Kidney (tissue), 14 donors: Measurements from ENCODE around the gene TBPL2. TPM values are rescaled to one million over a fixed set of nuclear protein-coding genes. Genes with fewer than 3 reads are reported as not detected.

ENCODE experiments used
- DNase-seq, 5 donors: peaks; one replicate each; pipeline ENCODE4 v3.0.0-alpha.2; 2013 to 2020
- FAIRE-seq: peaks from 2 replicates; lab custom pipeline; 2012; peaks lifted over from hg19 to GRCh38; lab: Jason Lieb, UNC
- H3K27ac ChIP-seq, 2 donors: one replicate each; pipeline ENCODE4 v1.7.0; 2013; ENCODE audit warnings: low read depth in 2 of 2, low read length in 2 of 2, inconsistent platforms in 1 of 2
- H3K27me3 ChIP-seq: one replicate; pipeline ENCODE4 v1.7.1; 2013; ENCODE audit warnings: low read length, inconsistent platforms; ENCODE audit not compliant: control insufficient read depth, insufficient read depth
- H3K36me3 ChIP-seq, 3 donors: one replicate each; pipeline versions ENCODE4 v1.7.0 to v1.7.1; 2013; ENCODE audit warnings: low read length in 3 of 3, control low read depth in 1 of 3, inconsistent platforms in 1 of 3; ENCODE audit not compliant: insufficient read depth in 3 of 3, control insufficient read depth in 2 of 3
- H3K4me1 ChIP-seq, 3 donors: one replicate each; pipeline versions ENCODE4 v1.7.0 to v1.7.1; 2013; ENCODE audit warnings: low read length in 3 of 3, inconsistent platforms in 1 of 3, low read depth in 1 of 3; ENCODE audit not compliant: control insufficient read depth in 2 of 3, insufficient read depth in 2 of 3
- H3K4me3 ChIP-seq, 3 donors: one replicate each; pipeline versions ENCODE4 v1.7.0 to v1.8.1; 2013; ENCODE audit warnings: low read length in 3 of 3, control low read depth in 1 of 3, inconsistent platforms in 1 of 3
- H3K9ac ChIP-seq, 3 donors: one replicate each; pipeline versions ENCODE4 v1.7.0 to v1.7.1; 2013; ENCODE audit warnings: low read length in 3 of 3, control low read depth in 1 of 3, inconsistent platforms in 1 of 3
- H3K9me3 ChIP-seq, 3 donors: one replicate each; pipeline versions ENCODE4 v1.7.0 to v1.7.1; 2013; ENCODE audit warnings: low read length in 3 of 3, control low read depth in 1 of 3, inconsistent platforms in 1 of 3; ENCODE audit not compliant: control insufficient read depth in 2 of 3, insufficient read depth in 1 of 3
- CTCF ChIP-seq: IDR thresholded peaks from 3 replicates; pipeline ENCODE4 v1.5.1; 2012; ENCODE audit warnings: mild to moderate bottlenecking, moderate library complexity, borderline replicate concordance; ENCODE audit not compliant: insufficient read depth; ENCODE audit errors: extremely low read depth
- intact Hi-C: fragments of 100-400 bp; cut with DNase I; formaldehyde crosslinking; loops from one replicate; pipeline ENCODE4 v1.11.1; 2022
- polyA plus RNA-seq: library from polyadenylated mRNA; stranded (reverse); fragments of 350-450 nt; fragmentation: Illumina TruSeq; extraction: RNeasy Lipid Tissue Mini Kit (QIAGEN cat#74804); gene quantifications from one replicate; pipeline ENCODE4 v1.2.3, GENCODE V29; 2014; ENCODE audit warnings: low read depth, low replicate concordance; ENCODE audit not compliant: insufficient read depth
- total RNA-seq: library from RNA; stranded (reverse); fragmentation: NEBNext Ultra II Directional; extraction: Animal tissue kit (Norgen Biotek cat#: 25700); gene quantifications from one replicate; pipeline ENCODE4 v1.2.1, GENCODE V29; 2021
- donor health status: control.
- donor health status: control.
- donor health status: control.
- donor health status: control.
- donor health status: control.
- donor health status: DM: yes; HTN: yes; CAD: no.
- donor health status: Normal renal cell carcinoma (clear cell type).

Gene TBPL2
- total and polyA plus RNA-seq, 2 donors from 2014 or later: not detected

- H3K9me3 ChIP-seq: no peaks in the 10 kb centered on the region
- no peak overlapping the region for H3K4me3 ChIP-seq
- intact Hi-C loops: no loop called here
- H3K27ac ChIP-seq: no peak overlapping the region
- H3K36me3 ChIP-seq: no peaks in the 10 kb centered on the region
- peaks cover 0 to 6% (median 3%) of the 10 kb centered on the region in 3 donors for H3K4me1 ChIP-seq
- FAIRE-seq: no peak
- no peak for TF ChIP-seq CTCF
- H3K27me3 ChIP-seq: no peaks in the 10 kb centered on the region
- DNase-seq: peak in 1 of 5 donors; percentile 5
- H3K9ac ChIP-seq: no peak overlapping the region
Observed at GRCh38 chr14:55451398-55451797, 11.0 kb upstream of the TBPL2 start.

- Histone ChIP-seq H3K9me3 (no peaks in the 10 kb centered on the region), H3K27ac (no peak overlapping the region), H3K9ac (no peak overlapping the region), H3K4me1 (peaks cover 0 to 6% (median 3%) of the 10 kb centered on the region in 3 donors), H3K36me3 (no peaks in the 10 kb centered on the region), H3K27me3 (no peaks in the 10 kb centered on the region), H3K4me3 (no peak overlapping the region)
- intact Hi-C loops: no loop called here
- FAIRE-seq: no peak
- DNase-seq: no peak
- TF ChIP-seq CTCF: no peak
Observed at GRCh38 chr14:55450987-55451386, 10.6 kb upstream of the TBPL2 start.

GRCh38 chr14:55450539-55450938 lies 10.1 kb upstream of the TBPL2 start:
- intact Hi-C loops: no loop called here
- no peak overlapping the region for H3K9ac ChIP-seq
- H3K4me3 ChIP-seq: no peak overlapping the region
- H3K4me1 ChIP-seq: peaks cover 0 to 6% (median 3%) of the 10 kb centered on the region in 3 donors
- DNase-seq: no peak
- no peaks in the 10 kb centered on the region for H3K9me3 ChIP-seq
- no peaks in the 10 kb centered on the region for H3K36me3 ChIP-seq
- no peak for FAIRE-seq
- no peaks in the 10 kb centered on the region for H3K27me3 ChIP-seq
- no peak for TF ChIP-seq CTCF
- no peak overlapping the region for H3K27ac ChIP-seq

- no peaks in the 10 kb centered on the region for H3K36me3 ChIP-seq
- no peak for TF ChIP-seq CTCF
- no peak for FAIRE-seq
Observed at GRCh38 chr14:55450124-55450523, 9.7 kb upstream of the TBPL2 start.

More at GRCh38 chr14:55450124-55450523, 9.7 kb upstream of the TBPL2 start:
- Histone ChIP-seq H3K9me3 (no peaks in the 10 kb centered on the region), H3K4me1 (peaks cover 0 to 6% (median 3%) of the 10 kb centered on the region in 3 donors), H3K9ac (no peak overlapping the region), H3K27me3 (no peaks in the 10 kb centered on the region), H3K27ac (no peak overlapping the region), H3K4me3 (no peak overlapping the region)
- intact Hi-C loops: no loop called here
- DNase-seq: no peak
